GM18526 (cell line): ENCODE measurements around the gene RAB43.

ENCODE experiments used
- POLR2A ChIP-seq: IDR thresholded peaks from 3 replicates; pipeline ENCODE4 v1.6.1; 2011; ENCODE audit not compliant: insufficient read length; ENCODE audit errors: extremely low read depth

The RAB43 gene

DNA sequence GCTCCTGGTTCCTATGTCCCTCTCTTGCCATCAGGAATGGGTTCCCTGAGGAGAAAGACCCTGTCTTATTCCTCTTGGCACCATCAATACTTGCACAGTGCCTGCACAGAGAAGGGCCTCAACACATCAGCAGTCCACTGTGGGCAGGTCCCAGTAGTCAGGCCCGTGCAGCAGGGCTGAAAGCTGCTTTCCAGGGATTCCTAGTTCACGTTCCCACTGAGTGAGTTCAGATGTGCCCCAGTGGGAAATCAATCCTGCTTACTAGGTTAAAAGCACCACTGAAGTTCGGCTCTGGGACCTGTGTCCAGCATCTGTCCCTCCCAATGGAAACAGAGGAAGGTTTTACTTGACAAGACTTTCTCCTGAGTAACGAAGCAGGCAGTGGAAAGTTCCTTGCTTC, 15.7 kb downstream of the RAB43 start:
- TF ChIP-seq POLR2A, result no peak

DNA sequence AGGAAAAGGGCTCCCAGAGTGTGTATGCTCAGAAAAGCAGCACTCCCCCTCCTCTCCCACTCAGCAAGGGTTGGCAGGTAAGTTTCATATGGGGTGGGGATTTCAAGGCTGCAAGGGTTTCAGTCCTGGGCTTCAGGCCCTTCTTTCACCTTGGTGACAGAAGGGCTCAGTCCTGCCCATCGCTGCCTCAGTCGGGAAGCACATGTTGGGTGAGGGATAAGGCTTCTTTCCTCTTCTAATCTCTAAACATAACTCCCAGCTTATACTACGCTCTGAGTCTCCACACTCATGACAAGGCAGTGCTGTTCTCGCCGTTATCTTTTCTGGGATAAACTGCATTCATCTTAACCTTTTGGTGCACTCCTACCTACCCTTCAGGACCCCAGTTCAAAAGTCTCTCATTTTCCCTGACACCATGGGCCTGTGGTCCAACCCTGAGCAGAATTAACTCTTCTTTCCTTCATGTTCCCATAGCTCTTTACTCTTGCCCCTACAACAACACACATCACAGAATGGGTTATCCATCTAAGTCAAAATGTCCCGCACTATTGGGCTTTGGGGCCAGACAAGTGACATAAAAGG, 17.0 kb downstream of the RAB43 start:
- TF ChIP-seq POLR2A, result no peak

- no peak for TF ChIP-seq POLR2A
These were observed 17.6 kb downstream of the RAB43 start for GRCh38 chr3:129104051-129104450.

- no peak for TF ChIP-seq POLR2A
These were observed 18.3 kb downstream of the RAB43 start for GRCh38 chr3:129103296-129103695.

DNA sequence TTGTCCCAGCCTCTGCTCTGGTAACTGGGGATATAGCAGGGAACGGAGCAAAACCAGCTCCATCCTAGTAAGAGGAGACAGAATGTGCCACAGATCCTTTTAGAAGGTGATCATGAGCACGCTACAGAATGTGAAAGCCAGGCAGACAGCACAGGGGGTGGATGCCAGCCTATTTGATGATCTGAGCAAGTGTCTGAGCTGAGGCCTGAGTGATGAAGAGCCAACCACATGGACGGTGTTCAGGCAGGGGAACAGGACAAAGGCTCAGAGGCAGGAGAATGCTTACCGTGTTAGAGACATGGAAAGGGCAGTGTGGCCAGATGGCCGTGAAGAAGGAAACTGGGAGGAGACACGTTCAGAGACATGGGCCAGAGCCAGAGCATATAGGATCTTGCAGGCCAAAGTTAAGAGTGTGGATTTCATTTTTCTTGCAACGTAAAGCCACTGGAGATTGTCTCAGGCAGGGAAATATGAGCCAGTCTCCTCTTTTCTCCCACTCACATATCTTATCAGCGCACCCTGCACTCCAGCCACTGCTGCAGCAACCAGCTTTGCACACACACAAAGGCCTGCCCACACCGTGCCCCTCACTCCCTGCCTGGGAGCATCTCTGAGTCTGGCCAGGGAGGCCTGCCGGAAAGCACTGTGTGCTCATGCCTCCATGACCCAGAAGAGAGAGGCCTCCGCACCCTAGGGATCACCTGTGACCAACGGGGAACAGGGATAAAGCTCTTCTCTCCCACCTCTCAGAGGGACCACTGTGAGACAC, 20.1 kb downstream of the RAB43 start:
- no peak for TF ChIP-seq POLR2A

GRCh38 chr3:129100274-129100673, 21.3 kb downstream of the RAB43 start:
- TF ChIP-seq POLR2A, result no peak

- TF ChIP-seq POLR2A, result no peak
These were observed 26.3 kb downstream of the RAB43 start for GRCh38 chr3:129095285-129095684.

DNA sequence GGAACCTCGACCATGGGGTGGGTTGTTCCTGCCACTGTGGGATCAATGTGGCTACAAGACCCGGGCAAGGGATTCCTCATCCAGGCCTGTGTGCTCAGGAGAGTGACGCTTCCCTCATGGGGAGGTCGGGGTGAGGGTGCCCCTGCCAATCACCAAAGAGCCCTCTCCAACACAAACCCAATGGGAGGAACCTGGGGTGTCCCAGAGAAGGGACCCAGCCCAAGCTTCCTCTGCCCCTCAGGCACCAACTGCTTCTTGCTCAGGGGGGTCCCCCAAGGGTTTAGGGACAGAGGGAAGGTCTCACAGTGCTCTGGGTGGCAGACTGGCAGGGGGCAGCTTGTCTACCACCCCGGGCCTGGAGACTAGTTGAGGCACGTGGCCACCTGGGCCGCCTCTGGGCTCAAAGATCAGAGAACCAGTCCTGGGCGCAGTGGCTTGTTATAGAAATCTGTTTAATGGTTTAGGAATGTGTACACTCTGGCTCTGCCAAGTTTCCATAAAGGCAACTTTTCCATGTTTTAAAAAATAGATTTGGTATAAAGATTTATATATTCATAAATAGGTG, 34.4 kb downstream of the RAB43 start:
- no peak for TF ChIP-seq POLR2A

- no peak for TF ChIP-seq POLR2A
These were observed 35.8 kb downstream of the RAB43 start for GRCh38 chr3:129085818-129086217.

GRCh38 chr3:129085165-129085715, 36.4 kb downstream of the RAB43 start:
- no peak for TF ChIP-seq POLR2A

- TF ChIP-seq POLR2A, result no peak
These were observed 37.1 kb downstream of the RAB43 start for GRCh38 chr3:129084501-129084900.

DNA sequence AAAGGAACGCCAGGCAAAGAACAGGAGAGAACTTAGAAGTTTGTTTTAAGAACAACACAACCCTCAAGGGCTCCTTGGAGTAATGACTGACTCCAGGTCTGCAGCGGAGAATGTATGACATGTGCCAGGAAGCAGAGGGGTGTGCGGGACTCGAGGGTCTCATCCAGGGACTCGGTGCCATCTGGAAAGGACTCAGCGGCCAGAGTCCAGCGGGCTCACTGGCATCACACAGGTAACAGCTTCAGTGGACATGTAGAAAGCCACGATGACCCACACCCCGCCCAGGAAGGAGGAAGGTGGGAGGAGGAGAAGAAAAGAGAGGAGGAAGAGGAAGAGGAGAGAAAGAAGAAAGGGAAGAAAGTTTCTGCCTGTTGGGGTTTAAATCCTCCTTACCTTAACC, 39.6 kb downstream of the RAB43 start:
- no peak for TF ChIP-seq POLR2A

DNA sequence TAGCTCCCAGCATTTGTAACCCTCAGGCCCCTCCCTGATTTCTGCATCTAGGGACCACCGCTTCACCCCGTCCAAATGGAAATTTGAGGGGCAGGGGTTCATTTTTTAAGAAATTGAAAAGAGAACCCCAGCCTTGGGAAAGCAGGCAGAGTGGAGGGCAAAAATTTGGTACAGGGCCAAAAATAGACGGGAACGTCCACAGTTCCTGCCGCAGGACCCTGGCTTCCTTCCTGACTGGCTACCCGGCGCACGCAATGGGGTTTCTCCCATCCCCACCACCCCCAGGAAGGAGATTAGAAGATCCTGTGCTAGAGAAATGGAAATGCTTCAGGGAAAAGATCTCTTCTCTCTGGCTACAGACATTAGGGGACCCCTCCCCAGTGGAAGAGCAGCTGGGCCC, 40.1 kb downstream of the RAB43 start:
- TF ChIP-seq POLR2A, result no peak

DNA sequence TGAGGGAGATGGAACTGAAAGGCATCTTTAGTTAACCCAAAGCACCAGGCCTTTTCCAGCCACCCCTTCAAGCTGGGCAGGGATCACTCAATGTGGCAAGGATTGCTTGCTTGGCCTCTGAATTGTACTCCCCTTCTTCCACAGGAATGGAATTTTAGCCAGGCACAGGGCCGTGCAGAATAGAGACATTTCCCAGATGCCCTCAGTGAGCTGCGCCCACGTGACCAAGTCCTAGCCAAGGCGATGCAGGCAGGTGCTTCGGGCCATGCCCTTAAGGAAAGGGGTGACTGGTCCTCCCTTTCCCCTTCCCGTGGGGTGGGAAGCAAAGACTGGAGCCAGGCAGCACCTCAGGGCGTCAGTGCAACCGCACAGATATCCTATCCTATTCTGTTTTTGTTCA, 43.1 kb downstream of the RAB43 start:
- TF ChIP-seq POLR2A, result no peak

GRCh38 chr3:129077222-129077621, 44.4 kb downstream of the RAB43 start:
- no peak for TF ChIP-seq POLR2A
